Tibial nerve (tissue), 4 donors: Measurements from ENCODE around the gene HSPB9. TPM values are rescaled to one million over a fixed set of nuclear protein-coding genes. Genes with fewer than 3 reads are reported as not detected.

Experiments
- DNase-seq, 2 donors: peaks; one replicate each; pipeline ENCODE4 v3.0.0-alpha.2; 2019; ENCODE audit warnings: low spot score in 2 of 2
- H3K27ac ChIP-seq, 4 donors: fragments of 200-600 bp; sonication (generic) in 3 of 4; one replicate each; pipeline ENCODE4 v1.5.1; 2017 to 2019; ENCODE audit warnings: mild to moderate bottlenecking in 1 of 4
- H3K27me3 ChIP-seq, 2 donors: fragments of 200-600 bp; sonication (generic) in 1 of 2; one replicate each; pipeline versions ENCODE4 v1.5.1 to v1.6.0; 2017 to 2019
- H3K36me3 ChIP-seq, 3 donors: fragments of 200-600 bp; sonication (generic); one replicate each; pipeline ENCODE4 v1.5.1; 2018 to 2019
- H3K4me1 ChIP-seq, 4 donors: fragments of 200-600 bp; sonication (generic) in 3 of 4; one replicate each; pipeline ENCODE4 v1.5.1; 2017 to 2019
- H3K4me3 ChIP-seq, 4 donors: fragments of 200-600 bp; sonication (generic) in 3 of 4; one replicate each; pipeline ENCODE4 v1.5.1; 2017 to 2019; ENCODE audit warnings: mild to moderate bottlenecking in 1 of 4, moderate library complexity in 1 of 4
- H3K9me3 ChIP-seq, 4 donors: fragments of 200-600 bp; sonication (generic) in 3 of 4; one replicate each; pipeline ENCODE4 v1.5.1; 2017 to 2019
- CTCF ChIP-seq, 5 experiments: fragments of 200-600 bp in 3 of 5; fragments of 450-650 bp in 2 of 5; sonication (generic) in 3 of 5; IDR thresholded peaks; one replicate each; pipeline ENCODE4 v1.5.1; 2016 to 2019; ENCODE audit warnings: antibody characterized with exemption in 5 of 5, mild to moderate bottlenecking in 3 of 5, moderate library complexity in 2 of 5
- EP300 ChIP-seq, 2 donors: sonication (generic); formaldehyde crosslinking; IDR thresholded peaks; one replicate each; pipeline ENCODE4 v1.6.1; 2017; ENCODE audit warnings: antibody characterized with exemption in 2 of 2, mild to moderate bottlenecking in 1 of 2
- POLR2A ChIP-seq, 2 donors: fragments of 450-650 bp; IDR thresholded peaks; one replicate each; pipeline ENCODE4 v1.6.1; 2017; ENCODE audit warnings: antibody characterized with exemption in 2 of 2, mild to moderate bottlenecking in 2 of 2, moderate library complexity in 2 of 2
- WGBS, 2 donors: methylation state at CpG; one replicate each; pipeline ENCODE4 v1.1.5; 2018; 5-methylcytosine and 5-hydroxymethylcytosine counted together
- total RNA-seq, 4 donors: library from RNA; depleted of rRNA; stranded (reverse); fragments of >200 nt; gene quantifications; one replicate each; pipeline ENCODE4 v1.1.0, GENCODE V29; 2016

Gene HSPB9
- total RNA-seq, 4 donors from 2014 or later: 0.22 TPM; not detected in 3

- Histone ChIP-seq H3K9me3 (no peaks in the 10 kb centered on the region), H3K4me3 (no peak overlapping the region), H3K27me3 (peaks cover 0 to 19% of the 10 kb centered on the region in 2 donors), H3K27ac (no peak overlapping the region), H3K4me1 (peaks cover 0 to 21% (median 12%) of the 10 kb centered on the region in 4 donors), H3K36me3 (peaks cover 0 to 33% (median 0%) of the 10 kb centered on the region in 3 donors)
- WGBS, 2 donors: 25 to 30% methylated on average over 12 to 14 of the region's 14 CpGs
- peak; percentile 63 to 86 for DNase-seq
- no peak for TF ChIP-seq POLR2A (IDR thresholded peaks at IDR 0.05)
- peak; percentile 63 to 84 (median 79) for TF ChIP-seq CTCF (IDR thresholded peaks at IDR 0.05)
Observed at GRCh38 chr17:42101513-42102292, 20.9 kb upstream of the HSPB9 start.

GRCh38 chr17:42103221-42103954 lies 19.2 kb upstream of the HSPB9 start:
- no peak overlapping the region for H3K27ac ChIP-seq
- H3K4me3 ChIP-seq: no peak overlapping the region
- H3K36me3 ChIP-seq: peaks cover 0 to 42% (median 0%) of the 10 kb centered on the region in 3 donors
- no peak for DNase-seq
- peaks cover 0 to 24% (median 3%) of the 10 kb centered on the region in 4 donors for H3K4me1 ChIP-seq
- 75 to 79% methylated on average over 5 to 11 of the region's 11 CpGs for WGBS, 2 donors
- peaks cover 0 to 3% of the 10 kb centered on the region in 2 donors for H3K27me3 ChIP-seq
- no peak for TF ChIP-seq EP300 (IDR thresholded peaks at IDR 0.05)
- TF ChIP-seq CTCF (IDR thresholded peaks at IDR 0.05): no peak
- no peak for TF ChIP-seq POLR2A (IDR thresholded peaks at IDR 0.05)
- no peaks in the 10 kb centered on the region for H3K9me3 ChIP-seq

GRCh38 chr17:42104264-42104663 lies 18.3 kb upstream of the HSPB9 start:
- no peak for TF ChIP-seq POLR2A (IDR thresholded peaks at IDR 0.05)
- Histone ChIP-seq H3K9me3 (no peaks in the 10 kb centered on the region), H3K27me3 (no peaks in the 10 kb centered on the region), H3K4me3 (no peak overlapping the region), H3K4me1 (peaks cover 0 to 22% (median 2%) of the 10 kb centered on the region in 4 donors), H3K27ac (no peak overlapping the region), H3K36me3 (peaks cover 0 to 50% (median 0%) of the 10 kb centered on the region in 3 donors)
- 85 to 94% methylated on average over 3 of the region's 3 CpGs for WGBS, 2 donors
- no peak for DNase-seq

- no peak overlapping the region for H3K4me3 ChIP-seq
- H3K27me3 ChIP-seq: no peaks in the 10 kb centered on the region
- H3K4me1 ChIP-seq: peaks cover 0 to 30% (median 3%) of the 10 kb centered on the region in 4 donors
- 87 to 96% methylated on average over 2 of the region's 2 CpGs for WGBS, 2 donors
- no peaks in the 10 kb centered on the region for H3K9me3 ChIP-seq
- no peak overlapping the region for H3K27ac ChIP-seq
- no peak for TF ChIP-seq EP300 (IDR thresholded peaks at IDR 0.05)
- no peak for TF ChIP-seq CTCF (IDR thresholded peaks at IDR 0.05)
- TF ChIP-seq POLR2A (IDR thresholded peaks at IDR 0.05): no peak
- DNase-seq: no peak
- peaks cover 0 to 58% (median 0%) of the 10 kb centered on the region in 3 donors for H3K36me3 ChIP-seq
Observed at GRCh38 chr17:42106009-42106408, 16.6 kb upstream of the HSPB9 start.

GRCh38 chr17:42107124-42107523 lies 15.5 kb upstream of the HSPB9 start:
- peak overlapping the region in 3 of 4 donors; percentile 30 to 46 (median 33) for H3K4me3 ChIP-seq
- TF ChIP-seq POLR2A (IDR thresholded peaks at IDR 0.05): no peak
- TF ChIP-seq CTCF (IDR thresholded peaks at IDR 0.05): no peak
- TF ChIP-seq EP300 (IDR thresholded peaks at IDR 0.05): no peak

More at GRCh38 chr17:42107124-42107523, 15.5 kb upstream of the HSPB9 start:
- H3K27me3 ChIP-seq: no peaks in the 10 kb centered on the region
- no peak for DNase-seq
- peaks cover 0 to 33% (median 11%) of the 10 kb centered on the region in 4 donors for H3K4me1 ChIP-seq
- H3K9me3 ChIP-seq: no peaks in the 10 kb centered on the region
- no peak overlapping the region for H3K27ac ChIP-seq
- peaks cover 0 to 58% (median 0%) of the 10 kb centered on the region in 3 donors for H3K36me3 ChIP-seq
- 71 to 78% methylated on average over 6 of the region's 6 CpGs for WGBS, 2 donors
